Nephron (organoid): ENCODE data around the gene RSRC1.

ENCODE experiments used
- H3K27ac Mint-ChIP-seq, 3 experiments: 2 replicates each; pipeline ENCODE4 v1.8.0; 2020; ENCODE audit warnings: mixed read lengths in 3 of 3, mild to moderate bottlenecking in 2 of 3, moderate library complexity in 1 of 3
- H3K27me3 Mint-ChIP-seq: 2 replicates; pipeline ENCODE4 v1.8.0; 2021; ENCODE audit warnings: low read depth, mild to moderate bottlenecking, moderate library complexity, mixed read lengths
- H3K36me3 Mint-ChIP-seq: 2 replicates; pipeline ENCODE4 v1.8.0; 2020; ENCODE audit warnings: low read depth, mixed read lengths
- H3K4me1 Mint-ChIP-seq: 2 replicates; pipeline ENCODE4 v1.8.0; 2020; ENCODE audit warnings: mixed read lengths
- H3K4me3 Mint-ChIP-seq, 3 experiments: 2 replicates each; pipeline ENCODE4 v1.8.0; 2020; ENCODE audit warnings: mild to moderate bottlenecking in 3 of 3, mixed read lengths in 3 of 3, moderate library complexity in 2 of 3
- H3K9me3 Mint-ChIP-seq: 2 replicates; pipeline ENCODE4 v1.8.0; 2020; ENCODE audit warnings: mixed read lengths
- TF ChIP-seq, protein P1 (sequence below), 3 experiments: fragments of 200-600 bp; sonication (generic); IDR thresholded peaks; one replicate each; pipeline ENCODE4 v1.5.0; 2021; ENCODE audit warnings: antibody characterized with exemption in 3 of 3; ENCODE audit not compliant: unreplicated experiment in 3 of 3

RSRC1 gene

DNA sequence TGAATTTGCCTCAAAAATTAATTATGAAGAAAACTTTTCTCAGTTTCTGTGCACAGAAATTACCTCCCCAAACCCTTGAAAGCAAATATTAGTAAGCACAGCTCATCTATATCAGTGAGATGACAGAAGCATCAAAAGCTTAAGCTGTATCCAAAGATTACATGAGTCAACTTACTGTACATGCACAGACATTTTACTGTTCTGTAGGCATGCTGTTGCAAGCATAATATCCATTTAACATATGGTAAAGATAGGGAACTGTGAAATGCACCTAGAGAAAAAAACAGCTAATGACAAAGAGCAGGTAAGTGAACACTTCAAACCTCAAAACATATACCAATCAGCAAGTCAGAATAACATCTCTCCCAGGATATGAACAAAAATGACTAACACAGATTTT is 24.5 kb upstream of the RSRC1 start:
- Mint-ChIP-seq H3K27me3 (peaks cover 60% of the 10 kb centered on the region), H3K4me3 (no peak overlapping the region), H3K36me3 (no peaks in the 10 kb centered on the region), H3K4me1 (no peaks in the 10 kb centered on the region), H3K27ac (no peak overlapping the region), H3K9me3 (no peaks in the 10 kb centered on the region)
- TF ChIP-seq, protein P1, sequence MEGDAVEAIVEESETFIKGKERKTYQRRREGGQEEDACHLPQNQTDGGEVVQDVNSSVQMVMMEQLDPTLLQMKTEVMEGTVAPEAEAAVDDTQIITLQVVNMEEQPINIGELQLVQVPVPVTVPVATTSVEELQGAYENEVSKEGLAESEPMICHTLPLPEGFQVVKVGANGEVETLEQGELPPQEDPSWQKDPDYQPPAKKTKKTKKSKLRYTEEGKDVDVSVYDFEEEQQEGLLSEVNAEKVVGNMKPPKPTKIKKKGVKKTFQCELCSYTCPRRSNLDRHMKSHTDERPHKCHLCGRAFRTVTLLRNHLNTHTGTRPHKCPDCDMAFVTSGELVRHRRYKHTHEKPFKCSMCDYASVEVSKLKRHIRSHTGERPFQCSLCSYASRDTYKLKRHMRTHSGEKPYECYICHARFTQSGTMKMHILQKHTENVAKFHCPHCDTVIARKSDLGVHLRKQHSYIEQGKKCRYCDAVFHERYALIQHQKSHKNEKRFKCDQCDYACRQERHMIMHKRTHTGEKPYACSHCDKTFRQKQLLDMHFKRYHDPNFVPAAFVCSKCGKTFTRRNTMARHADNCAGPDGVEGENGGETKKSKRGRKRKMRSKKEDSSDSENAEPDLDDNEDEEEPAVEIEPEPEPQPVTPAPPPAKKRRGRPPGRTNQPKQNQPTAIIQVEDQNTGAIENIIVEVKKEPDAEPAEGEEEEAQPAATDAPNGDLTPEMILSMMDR (IDR thresholded peaks at IDR 0.05; ENCODE audit: unreplicated experiment in 3 of 3): no peak

DNA sequence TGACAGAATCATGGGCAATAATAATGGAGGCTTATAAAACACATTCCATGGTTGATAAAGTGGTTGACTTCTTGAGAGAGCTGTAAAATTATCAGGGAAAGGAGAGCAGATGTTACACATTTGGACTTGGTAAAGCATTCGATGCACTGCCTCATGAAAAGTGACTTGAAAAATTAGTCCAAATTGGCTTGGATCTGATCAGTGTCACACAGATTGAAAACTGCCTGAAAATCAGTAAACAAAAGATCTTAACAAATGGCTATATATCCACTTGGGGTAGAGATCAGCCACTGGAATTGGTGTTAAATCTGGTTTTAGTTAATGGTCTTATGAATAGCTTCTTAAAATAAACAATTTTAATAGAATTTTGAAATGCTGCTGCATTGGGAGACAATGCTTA is 24.0 kb upstream of the RSRC1 start:
- no peak overlapping the region for H3K27ac Mint-ChIP-seq
- no peaks in the 10 kb centered on the region for H3K4me1 Mint-ChIP-seq
- no peaks in the 10 kb centered on the region for H3K9me3 Mint-ChIP-seq
- H3K27me3 Mint-ChIP-seq: peaks cover 61% of the 10 kb centered on the region
- TF ChIP-seq, protein P1 (IDR thresholded peaks at IDR 0.05; ENCODE audit: unreplicated experiment in 3 of 3): no peak
- H3K36me3 Mint-ChIP-seq: no peaks in the 10 kb centered on the region
- no peak overlapping the region for H3K4me3 Mint-ChIP-seq

DNA sequence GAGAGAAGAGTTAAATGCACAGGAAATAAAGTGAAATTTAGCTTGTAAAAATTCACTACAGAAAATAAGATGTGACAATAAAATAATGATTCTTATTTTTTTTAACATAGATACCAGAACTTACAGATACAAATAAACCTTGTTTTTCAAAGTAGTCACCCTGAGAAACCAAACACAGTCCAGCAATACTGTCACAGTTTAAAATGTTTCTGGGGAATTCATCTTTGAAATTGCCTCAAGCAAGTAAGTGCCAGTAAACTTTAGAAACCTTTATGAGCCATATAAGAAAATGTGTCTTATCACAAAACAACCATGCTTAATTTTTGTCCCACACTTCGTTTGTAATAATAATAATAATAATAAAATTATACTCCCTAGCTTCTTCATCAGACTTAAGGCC is 23.5 kb upstream of the RSRC1 start:
- Mint-ChIP-seq H3K36me3 (no peaks in the 10 kb centered on the region), H3K4me3 (no peak overlapping the region), H3K27ac (no peak overlapping the region), H3K27me3 (peaks cover 63% of the 10 kb centered on the region), H3K9me3 (no peaks in the 10 kb centered on the region), H3K4me1 (no peaks in the 10 kb centered on the region)
- TF ChIP-seq, protein P1 (IDR thresholded peaks at IDR 0.05; ENCODE audit: unreplicated experiment in 3 of 3): no peak

DNA sequence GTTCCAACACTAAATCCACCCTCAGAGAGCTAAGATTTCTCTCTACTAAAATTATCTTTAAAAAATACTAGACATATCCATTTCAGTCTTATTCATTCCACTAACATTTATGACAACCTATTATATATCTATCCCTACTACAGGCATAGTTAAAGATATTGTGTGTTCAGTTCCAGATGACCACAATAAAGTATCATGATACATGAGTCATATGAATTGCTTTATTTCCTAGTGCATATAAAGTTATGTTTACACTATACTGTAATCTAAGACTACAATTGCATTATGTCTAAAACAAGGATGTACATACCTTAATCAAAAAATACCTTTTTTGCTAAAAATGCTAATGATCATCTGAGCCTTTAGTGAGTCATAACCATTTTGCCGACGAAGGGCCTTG is 23.1 kb upstream of the RSRC1 start:
- Mint-ChIP-seq H3K36me3 (no peaks in the 10 kb centered on the region), H3K4me3 (no peak overlapping the region), H3K27me3 (peaks cover 67% of the 10 kb centered on the region), H3K27ac (no peak overlapping the region), H3K4me1 (no peaks in the 10 kb centered on the region), H3K9me3 (no peaks in the 10 kb centered on the region)
- TF ChIP-seq, protein P1 (IDR thresholded peaks at IDR 0.05; ENCODE audit: unreplicated experiment in 3 of 3): no peak

DNA sequence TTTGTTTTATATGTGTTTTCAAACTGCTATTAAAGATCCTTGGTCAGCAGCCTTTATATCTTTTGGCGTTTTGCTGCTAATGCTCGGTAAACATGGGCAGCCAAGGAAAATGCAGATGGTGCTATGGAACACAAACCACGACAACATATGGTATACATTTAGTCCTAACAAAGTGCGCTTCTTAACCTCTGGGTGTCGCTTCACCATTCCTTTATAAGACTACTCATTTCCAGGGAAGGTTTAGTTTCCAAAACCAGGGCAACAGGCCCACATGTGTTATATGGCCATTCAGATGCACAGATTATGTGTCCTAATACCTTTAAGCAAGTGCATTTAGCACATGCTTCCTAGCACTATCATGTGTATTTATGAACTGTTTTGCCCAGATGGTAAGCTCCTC is 18.4 kb upstream of the RSRC1 start:
- Mint-ChIP-seq H3K27me3 (peaks cover 99% of the 10 kb centered on the region), H3K4me3 (no peak overlapping the region), H3K27ac (no peak overlapping the region), H3K4me1 (peaks cover 6% of the 10 kb centered on the region), H3K36me3 (no peaks in the 10 kb centered on the region), H3K9me3 (no peaks in the 10 kb centered on the region)
- TF ChIP-seq, protein P1 (IDR thresholded peaks at IDR 0.05; ENCODE audit: unreplicated experiment in 3 of 3): peak in 1 of 3 experiments; percentile 9

DNA sequence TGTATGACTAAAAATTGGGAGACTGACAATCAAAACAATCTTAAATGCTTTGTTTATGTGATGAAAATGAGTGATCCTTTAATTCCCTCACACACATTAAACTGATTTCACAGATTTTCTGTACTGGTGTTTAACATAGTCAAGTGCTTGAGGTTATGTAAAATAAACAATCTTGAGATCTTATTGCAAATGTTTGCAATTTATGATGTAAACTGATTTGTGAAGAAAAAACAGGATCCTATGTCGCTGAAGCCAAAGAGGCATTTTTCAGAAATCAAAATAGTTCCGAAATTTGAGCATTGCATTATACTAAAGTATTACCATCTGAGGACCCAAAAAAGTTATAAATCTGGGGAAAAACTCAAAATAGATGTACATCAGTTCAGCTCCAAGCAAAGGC is 16.4 kb upstream of the RSRC1 start:
- H3K9me3 Mint-ChIP-seq: peaks cover 5% of the 10 kb centered on the region
- no peaks in the 10 kb centered on the region for H3K36me3 Mint-ChIP-seq
- no peak overlapping the region for H3K4me3 Mint-ChIP-seq
- TF ChIP-seq, protein P1 (IDR thresholded peaks at IDR 0.05; ENCODE audit: unreplicated experiment in 3 of 3): no peak
- H3K4me1 Mint-ChIP-seq: peaks cover 17% of the 10 kb centered on the region
- peaks cover 100% of the 10 kb centered on the region for H3K27me3 Mint-ChIP-seq
- H3K27ac Mint-ChIP-seq: no peak overlapping the region
